ENCODE measurements around the gene PRH1.

The PRH1 gene

DNA sequence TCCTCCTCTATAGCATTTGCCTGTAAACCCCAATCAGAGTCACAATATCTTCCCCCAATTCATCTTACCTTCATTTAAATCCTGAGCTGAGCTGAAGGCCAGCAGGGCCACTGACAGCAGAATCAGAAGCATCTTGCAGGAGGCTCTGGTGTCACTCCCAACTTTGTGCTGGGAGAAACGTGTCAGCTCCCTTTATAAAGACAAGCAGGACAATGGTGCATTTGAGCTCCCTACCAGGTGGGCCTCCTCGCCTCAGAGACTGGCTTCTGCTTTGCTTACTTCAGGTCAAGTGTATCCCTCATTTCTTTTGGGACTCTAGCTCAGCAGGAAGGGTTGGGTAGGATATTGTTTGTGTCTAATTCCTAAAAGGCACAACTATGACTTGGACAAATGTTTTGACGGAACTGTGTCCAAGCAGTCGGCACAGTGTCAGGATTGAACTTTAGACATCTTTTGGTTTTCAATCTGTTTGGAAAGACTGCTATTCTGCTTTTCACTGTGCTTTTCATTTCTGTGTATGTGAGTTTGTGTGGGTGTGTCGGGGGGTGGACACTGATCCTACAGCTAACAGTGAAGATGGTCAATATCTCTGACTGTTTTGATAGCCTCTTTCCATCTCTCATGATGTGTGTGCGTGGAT lies at the start of gene PRH1:
Gene PRH1, minus strand, starts transcription at position 170 of the 640 bp plus-strand sequence. Its CDS starts 38 bp downstream, at position 132.
- DNase-seq (ENCODE audit: low read depth in 2 of 2) = no peak

- DNase-seq (ENCODE audit: low read depth in 2 of 2) = no peak
Measured at GRCh38 chr12:10928746-10929286, 44.8 kb upstream of the PRH1 start, which contains the start of gene PRH2. Gene PRH2, plus strand, starts transcription at chr12:10929236. Its CDS starts 38 bp downstream, at chr12:10929274.

- no peak for DNase-seq (ENCODE audit: low read depth in 2 of 2)
Measured at GRCh38 chr12:10926269-10926668, 42.2 kb upstream of the PRH1 start.

GRCh38 chr12:10919809-10920208 lies 35.8 kb upstream of the PRH1 start:
- no peak for DNase-seq (ENCODE audit: low read depth in 2 of 2)

GRCh38 chr12:10910380-10910779 lies 26.3 kb upstream of the PRH1 start:
- DNase-seq (ENCODE audit: low read depth in 2 of 2) = no peak

DNA sequence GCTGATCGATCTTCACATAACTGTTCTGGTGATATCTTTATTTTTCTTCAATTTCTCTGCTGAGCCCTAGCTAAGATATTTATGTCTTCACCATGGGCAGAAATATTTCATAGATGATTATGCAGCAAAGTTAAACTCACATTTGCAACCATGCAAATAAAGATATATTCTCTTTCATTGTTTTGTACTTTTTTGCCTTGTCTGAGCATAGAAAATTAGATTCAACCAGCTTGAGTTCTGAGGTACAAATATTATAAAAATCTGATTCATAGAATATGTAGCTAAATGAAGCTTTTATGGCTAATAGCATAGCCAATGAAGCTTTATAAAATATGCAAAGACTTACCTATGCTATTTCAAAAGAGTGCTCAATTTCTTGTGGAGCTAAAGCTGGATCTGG lies 25.4 kb upstream of the PRH1 start, which contains the start of gene TAS2R13:
Gene TAS2R13, minus strand, starts transcription at position 101 of the 400 bp plus-strand sequence. CDS start 264 bp downstream, outside the sequence.
- DNase-seq (ENCODE audit: low read depth in 2 of 2) = no peak

DNA sequence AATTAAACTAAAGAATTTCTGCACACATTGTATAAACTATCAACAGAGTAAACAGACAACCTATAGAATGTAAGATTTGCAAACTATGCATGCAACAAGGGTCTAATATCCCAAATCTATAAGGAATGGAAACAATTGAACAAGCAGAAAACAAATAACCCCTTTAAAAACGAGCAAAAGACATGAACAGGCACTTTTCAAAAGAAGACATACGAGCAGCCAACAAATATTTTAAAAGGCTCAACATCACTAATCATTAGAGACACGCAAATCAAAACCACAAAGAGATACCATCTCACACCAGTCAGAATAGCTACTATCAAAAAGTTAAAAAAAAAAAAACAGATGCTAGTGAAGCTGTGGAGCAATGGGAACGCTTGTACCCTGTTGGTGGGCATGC lies 20.6 kb upstream of the PRH1 start:
- no peak for DNase-seq (ENCODE audit: low read depth in 2 of 2)

GRCh38 chr12:10901427-10901826 lies 17.4 kb upstream of the PRH1 start:
- DNase-seq (ENCODE audit: low read depth in 2 of 2) = no peak

DNA sequence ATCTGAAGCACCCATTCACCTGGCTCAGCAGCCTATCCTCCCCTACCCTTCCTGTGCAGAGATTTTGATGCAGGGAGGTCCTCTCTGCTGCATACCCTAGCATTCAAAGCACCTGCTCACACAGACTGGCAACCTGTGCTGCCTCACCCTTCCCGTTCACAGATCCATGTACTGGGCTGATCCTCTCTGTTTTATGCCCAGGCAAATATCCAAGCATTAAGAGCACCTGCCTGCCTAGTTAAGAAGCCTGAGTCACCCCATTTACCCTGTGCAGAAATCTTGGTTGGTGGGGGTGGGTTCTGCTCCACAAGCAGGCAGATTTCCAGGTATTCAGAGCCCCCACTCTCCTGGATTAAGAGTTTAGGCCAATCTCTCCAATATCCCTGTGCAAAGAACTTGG lies 16.9 kb upstream of the PRH1 start:
- DNase-seq (ENCODE audit: low read depth in 2 of 2) = no peak

DNA sequence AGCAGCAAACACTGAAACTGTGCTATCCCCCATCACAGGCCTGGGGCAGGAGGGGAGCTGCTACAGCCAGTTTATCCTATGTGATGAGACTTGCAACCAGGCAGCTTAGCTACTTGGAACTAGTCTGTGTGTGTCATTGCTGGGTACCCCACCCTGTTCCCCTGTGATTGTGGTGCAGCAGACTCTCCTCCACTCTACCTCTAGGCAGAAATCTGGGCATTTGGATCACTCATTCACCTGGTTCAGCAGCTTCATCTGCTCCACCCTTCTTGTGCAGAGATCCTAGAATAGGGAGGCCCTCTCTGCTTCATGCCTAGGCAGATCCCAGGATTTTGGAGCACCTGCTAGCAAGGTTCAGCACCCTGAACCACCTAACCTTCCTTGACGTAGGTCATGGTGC lies 16.5 kb upstream of the PRH1 start:
- no peak for DNase-seq (ENCODE audit: low read depth in 2 of 2)

DNA sequence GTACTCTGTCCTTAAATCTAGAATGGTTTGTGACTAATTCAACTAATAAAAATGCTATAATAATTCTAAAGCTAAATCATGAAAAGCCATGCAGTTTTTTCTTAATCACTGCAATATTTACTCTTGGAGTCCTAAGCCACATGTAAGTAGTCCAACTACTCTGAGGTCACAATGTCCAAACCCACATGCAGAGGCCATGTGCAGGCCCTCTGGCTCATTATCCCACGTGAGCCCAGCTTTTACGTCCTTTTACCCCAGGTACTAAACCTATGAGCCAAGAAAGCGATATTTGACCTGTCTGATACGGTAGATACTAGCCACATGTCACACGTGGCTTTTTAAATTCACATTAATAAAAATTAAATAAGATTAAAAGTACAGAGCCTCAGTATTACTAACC lies 12.8 kb upstream of the PRH1 start:
- DNase-seq (ENCODE audit: low read depth in 2 of 2) = no peak

GRCh38 chr12:10891937-10892336 lies 7.9 kb upstream of the PRH1 start:
- no peak for DNase-seq (ENCODE audit: low read depth in 2 of 2)

DNA sequence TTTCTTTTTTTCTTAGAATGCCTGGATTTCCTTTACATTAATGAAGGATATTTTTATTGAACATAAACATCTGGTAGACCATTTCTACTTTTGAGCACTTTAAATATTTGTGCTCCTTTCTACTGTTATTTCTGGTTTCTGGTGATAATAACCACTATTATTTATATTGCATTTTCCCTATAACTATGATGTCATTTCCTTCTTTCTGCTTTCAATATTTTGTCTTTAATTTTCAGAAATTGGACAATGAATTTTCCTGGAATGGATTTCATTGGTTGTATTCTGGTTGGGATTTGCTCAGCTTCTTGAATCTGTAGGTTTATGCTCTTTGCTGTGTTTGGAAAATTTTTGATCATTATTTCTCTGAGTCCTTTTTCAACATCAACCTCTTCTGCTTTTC lies 5.2 kb upstream of the PRH1 start:
- no peak for DNase-seq (ENCODE audit: low read depth in 2 of 2)

DNA sequence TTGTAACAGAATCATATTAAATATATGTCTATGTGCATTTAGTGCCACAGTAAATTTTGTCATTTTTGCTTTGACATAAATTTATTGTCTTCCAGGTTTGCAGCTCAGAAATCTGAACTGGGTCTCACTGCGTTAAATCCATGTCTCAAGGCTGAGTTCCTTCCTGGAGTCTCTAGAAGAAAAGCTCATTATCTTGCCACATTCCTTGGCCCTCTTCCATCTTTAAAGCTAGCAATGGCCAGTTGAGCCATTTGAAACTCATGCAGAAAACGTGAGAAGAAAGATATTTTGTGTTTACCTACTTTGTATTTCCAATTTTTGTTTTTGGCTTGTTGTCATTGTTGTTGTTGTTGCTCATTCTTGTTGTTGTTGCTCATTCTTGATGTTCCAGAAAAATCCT lies 10.7 kb downstream of the PRH1 start:
- no peak for DNase-seq (ENCODE audit: low read depth in 2 of 2)

GRCh38 chr12:10867381-10867780 lies 16.7 kb downstream of the PRH1 start:
- no peak for DNase-seq (ENCODE audit: low read depth in 2 of 2)

GRCh38 chr12:10863512-10864218 lies 20.4 kb downstream of the PRH1 start:
- DNase-seq (ENCODE audit: low read depth in 2 of 2) = no peak

GRCh38 chr12:10861366-10861765 lies 22.7 kb downstream of the PRH1 start:
- DNase-seq (ENCODE audit: low read depth in 2 of 2) = no peak

DNA sequence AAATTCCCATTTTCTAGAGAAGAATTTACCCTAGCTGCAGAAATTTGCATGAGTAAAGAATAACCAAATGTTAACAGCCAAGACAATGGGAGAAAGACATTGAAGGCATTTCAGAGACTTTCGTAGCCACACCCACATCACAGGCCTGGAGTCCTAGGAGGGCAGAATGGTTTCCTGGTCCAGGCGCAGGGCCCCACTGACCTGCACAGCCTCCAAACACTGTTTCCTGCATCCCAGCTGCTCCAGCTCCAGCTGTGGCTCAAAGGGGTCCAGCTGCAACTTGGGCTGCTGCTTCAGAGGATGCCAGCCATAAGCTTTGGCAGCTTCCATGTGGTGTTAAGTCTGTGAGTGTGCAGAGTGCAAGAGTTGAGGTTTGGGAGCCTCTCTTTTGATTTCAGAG lies 28.2 kb downstream of the PRH1 start:
- no peak for DNase-seq (ENCODE audit: low read depth in 2 of 2)

- DNase-seq (ENCODE audit: low read depth in 2 of 2) = no peak
Measured at GRCh38 chr12:10853776-10854175, 30.3 kb downstream of the PRH1 start.

DNA sequence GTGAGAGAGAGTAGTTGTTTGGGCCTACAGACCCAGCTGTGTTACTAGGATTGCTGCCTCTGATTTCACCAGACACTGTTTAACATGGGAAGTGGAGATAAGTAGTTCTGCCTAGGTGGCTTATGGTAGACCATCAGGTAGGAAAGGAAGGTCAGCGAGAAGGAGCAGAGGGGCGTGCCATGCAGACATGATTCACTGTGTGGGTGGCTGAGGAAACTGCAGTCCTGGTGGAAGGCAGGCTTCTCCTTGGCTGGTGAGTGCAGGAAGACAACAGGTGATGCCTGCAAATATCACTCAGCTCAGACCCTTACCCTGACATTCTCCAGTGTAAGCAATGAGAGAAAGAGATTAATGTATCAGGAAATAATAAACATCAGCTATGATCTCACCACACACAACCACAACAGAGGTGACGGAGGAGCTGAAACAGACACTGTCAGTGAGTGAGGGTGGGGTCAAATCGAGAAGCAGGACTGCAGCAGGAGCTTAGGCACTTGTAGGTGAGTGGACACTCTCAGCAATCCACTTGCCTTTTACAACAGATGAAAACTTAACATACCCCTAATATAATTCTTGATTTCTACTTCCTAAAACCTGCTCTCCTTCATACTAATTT lies 32.7 kb downstream of the PRH1 start:
- no peak for DNase-seq (ENCODE audit: low read depth in 2 of 2)

DNA sequence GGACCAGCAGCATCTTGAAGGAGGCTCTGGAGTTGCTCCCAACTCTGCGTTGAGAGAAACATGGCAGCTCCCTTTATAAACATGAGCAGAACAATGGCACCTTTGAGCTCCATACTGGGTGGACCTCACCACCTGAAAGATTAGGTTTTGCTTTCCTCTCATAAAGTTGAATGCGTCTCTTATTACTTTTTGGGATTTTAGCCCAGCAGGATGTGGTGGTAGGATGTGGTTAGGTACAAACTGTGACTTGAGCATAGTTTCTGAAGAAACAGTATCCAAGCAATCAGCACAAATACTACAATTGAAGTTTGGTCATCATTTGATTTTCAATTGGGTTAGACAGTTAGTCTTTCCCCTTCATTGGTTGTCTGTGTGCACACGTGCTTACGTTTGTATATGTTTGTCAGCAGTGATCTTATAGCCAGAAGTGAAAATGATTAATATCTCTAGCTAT lies 34.6 kb downstream of the PRH1 start, which contains the start of gene PRR4:
Gene PRR4, minus strand, starts transcription at position 51 of the 454 bp plus-strand sequence. Its CDS starts 38 bp downstream, at position 13.
- DNase-seq (ENCODE audit: low read depth in 2 of 2) = no peak

DNA sequence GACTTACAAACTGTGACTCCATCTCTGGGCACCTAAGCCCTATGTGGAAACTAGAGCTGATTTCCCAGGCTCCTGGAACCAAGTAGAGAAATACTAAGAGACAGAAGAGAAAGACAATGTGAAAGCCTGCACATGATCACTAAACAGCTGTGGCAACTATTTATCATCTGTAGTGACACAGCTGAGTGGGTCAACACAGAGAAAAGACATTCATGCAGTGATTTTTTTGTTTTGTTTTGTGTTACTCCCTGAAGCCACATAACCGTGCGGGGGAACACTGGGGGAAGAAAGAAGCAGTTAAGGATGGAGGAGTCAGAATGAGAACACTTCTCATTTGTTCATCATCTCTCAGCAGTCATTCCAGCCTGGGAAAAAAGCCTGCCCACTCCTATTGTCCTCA lies 36.3 kb downstream of the PRH1 start:
- no peak for DNase-seq (ENCODE audit: low read depth in 2 of 2)
